GM21529 (cell line): ENCODE measurements around the gene C8G.

Source experiments
- ATAC-seq: cut with Tn5 transposase; IDR thresholded peaks from one replicate; pipeline ENCODE4 v1.9.1; 2021; ENCODE audit not compliant: unreplicated experiment

C8G gene

GRCh38 chr9:136952876-136953770, 8.1 kb downstream of the C8G start:
- no peak for ATAC-seq

GRCh38 chr9:136953771-136954269, 8.8 kb downstream of the C8G start:
- no peak for ATAC-seq

DNA sequence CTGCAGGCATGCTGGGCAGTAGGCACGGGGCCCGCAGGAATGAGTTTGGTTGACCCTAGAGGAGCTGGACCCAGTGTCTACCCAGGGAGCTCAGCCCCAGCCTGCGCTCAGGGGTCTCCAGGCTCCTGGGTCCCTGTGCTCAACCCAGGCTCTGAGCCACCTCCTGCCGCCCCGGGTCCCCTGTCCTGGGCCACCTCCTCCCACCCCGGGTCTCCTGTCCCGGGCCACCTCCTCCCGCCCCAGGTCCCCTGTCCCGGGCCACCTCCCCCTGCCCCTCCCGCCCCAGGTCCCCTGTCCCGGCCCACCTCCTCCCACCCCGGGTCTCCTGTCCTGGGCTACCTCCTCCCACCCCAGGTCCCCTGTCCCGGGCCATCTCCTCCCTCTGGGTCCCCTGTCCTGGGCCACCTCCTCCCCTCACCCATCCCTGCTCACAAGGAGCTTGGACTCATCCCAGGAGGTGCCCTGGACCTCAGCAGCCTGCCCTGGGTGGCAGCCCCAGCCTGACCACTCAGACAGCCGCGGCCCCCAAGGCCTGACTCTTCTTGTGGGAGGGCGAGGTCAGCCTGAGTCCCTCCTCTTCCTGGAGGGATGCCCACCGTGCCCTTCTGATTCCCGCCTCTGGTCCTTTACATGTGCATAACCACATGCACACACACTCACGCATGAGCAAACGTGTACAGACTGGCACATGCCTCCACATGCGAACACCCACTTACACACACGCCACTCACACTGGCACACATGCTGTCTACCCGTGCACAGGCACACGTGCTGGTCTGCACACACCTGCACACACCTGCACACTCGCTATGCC, 9.4 kb downstream of the C8G start:
- ATAC-seq = no peak

GRCh38 chr9:136955202-136955942, 10.3 kb downstream of the C8G start:
- no peak for ATAC-seq

DNA sequence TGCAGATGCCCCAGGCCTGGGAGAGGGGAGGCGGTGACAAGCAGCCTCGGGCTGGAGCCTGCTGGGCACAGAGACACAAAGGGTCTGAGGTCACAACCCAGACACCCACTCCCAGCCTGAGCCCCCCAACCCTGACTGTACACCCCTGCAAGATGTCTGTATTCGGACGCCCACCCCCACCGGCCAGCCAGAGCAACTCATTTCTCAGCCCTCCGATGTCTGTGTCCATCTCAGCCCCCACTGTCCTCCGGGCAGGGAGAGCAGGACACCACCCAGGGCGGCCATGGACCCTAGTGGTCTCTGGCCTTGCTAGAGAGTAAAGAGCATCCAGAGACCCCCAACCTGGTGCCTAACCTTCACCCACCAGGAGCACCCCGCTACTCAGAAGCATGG, 10.9 kb downstream of the C8G start:
- no peak for ATAC-seq

- ATAC-seq = no peak
These were observed 11.6 kb downstream of the C8G start for GRCh38 chr9:136956604-136957003.

DNA sequence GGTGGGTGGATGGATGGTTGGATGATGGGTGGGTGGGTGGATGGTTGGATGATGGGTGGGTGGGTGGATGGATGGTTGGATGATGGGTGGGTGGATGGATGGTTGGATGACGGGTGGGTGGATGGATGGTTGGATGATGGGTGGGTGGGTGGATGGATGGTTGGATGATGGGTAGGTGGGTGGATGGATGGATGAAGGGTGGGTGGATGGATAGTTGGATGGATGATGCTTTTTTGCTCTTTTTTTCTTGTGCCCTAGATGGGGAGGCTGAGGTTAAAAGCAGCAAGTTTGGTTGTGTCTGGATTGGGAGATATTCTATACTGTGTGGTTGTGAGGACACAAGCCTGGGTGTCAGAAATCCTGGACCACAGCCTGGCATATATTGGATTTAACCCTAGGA, 12.4 kb downstream of the C8G start:
- no peak for ATAC-seq

- no peak for ATAC-seq
These were observed 12.9 kb downstream of the C8G start for GRCh38 chr9:136957901-136958300.

- ATAC-seq = no peak
These were observed 13.4 kb downstream of the C8G start for GRCh38 chr9:136958473-136958872.

GRCh38 chr9:136958898-136959850, 14.1 kb downstream of the C8G start:
- no peak for ATAC-seq

DNA sequence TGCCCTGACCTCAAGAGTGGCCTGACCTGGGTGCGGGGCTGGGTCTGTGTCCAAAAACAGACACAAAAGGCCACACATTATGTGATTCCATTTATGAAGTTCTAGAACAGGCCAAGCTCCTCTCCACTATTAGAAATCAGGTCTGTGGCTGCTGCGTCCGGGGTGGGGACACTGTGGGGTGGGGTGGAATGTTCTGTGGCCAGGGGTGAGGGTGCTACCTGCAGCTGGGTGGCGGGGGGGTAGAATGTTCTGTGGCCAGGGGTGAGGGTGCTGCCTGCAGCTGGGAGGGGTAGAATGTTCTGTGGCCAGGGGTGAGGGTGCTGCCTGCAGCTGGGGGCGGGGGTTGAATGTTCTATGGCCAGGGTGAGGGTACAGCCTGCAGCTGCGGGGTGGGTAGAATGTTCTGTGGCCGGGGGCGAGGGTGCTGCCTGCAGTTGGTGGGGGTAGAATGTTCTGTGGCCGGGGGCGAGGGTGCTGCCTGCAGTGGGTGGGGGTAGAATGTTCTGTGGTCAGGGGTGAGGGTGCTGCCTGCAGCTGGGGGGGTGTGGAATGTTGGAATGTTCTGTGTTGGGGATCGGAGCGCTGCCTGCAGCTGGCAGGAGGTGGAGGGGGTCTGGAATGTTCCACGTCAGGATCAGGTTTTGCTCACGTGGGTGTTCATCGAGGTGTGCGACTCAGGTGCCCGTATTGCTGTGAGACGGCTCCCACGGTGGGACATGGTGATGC, 15.3 kb downstream of the C8G start:
- no peak for ATAC-seq

DNA sequence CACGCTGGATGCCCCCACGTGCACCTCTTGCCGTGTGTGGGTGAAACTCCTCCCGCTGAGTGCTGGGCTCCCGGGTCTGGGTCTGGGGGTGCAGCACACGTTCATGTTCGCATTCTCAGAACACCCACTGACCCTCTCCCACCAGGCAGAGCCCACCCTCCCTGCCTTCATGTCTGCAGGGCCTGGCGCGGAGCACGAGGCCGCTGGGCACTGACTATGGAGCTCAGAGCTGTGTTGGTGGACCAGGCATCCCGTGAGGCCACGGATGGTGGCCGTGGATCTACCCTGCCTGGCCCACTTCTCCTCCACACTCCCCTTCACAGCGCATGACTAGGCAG, 15.9 kb downstream of the C8G start:
- no peak for ATAC-seq

DNA sequence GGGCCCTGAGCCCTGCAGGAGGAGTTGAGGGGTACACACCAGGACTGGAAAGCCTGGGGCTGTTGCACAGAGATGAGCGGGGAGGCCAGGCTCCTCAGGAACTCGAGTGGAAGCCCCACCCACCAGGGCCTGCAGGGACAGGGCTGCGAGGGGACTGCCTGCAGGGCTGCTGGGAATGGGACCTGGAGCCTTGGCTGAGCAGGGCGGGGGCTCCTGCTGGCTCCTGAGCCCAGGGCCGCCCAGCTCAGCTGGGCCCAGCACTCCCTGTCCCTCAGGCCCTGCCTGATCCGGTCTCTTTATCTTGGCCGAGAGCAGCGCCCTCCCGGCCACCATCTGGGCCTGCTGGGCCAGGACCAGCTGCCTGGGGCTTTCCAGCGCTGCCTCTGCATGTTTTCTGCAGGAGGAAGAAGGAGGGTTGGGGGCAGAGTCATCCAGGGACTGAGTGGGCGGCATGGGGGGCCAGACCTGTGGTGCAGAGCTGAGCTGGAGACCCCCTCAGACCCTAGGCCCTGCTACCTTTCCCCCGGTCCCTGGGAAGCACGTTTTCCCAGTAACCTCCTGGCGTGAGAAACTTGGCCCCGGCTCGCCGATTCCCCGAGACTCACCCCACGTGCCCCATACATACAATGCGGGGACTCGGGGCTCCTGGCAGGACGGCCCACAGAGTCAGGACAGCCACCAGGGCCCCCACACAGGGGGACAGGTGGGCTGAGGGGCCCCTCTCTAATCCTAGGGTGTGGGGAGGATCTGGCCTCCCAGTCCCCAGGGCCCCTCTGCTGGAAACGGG, 16.4 kb downstream of the C8G start:
- ATAC-seq = no peak

DNA sequence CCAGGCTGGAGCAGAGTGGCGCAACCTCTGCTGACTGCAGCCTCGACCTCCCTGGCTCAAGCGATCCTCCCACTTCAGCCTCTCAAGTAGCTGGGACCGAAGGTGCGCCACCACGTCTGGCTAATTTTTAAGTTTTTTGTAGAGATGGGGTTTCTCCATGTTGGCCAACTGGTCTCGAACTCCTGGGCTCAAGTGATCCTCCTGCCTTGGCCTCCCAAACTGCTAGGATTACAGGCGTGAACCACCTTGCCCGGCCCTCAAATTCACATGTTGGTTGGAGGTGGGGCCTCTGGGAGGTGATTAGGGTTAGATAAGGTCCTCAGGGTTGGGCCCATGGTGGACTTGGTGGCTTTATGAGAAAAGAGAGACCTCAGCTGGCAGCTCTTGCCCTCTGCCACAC, 17.1 kb downstream of the C8G start:
- ATAC-seq = no peak

DNA sequence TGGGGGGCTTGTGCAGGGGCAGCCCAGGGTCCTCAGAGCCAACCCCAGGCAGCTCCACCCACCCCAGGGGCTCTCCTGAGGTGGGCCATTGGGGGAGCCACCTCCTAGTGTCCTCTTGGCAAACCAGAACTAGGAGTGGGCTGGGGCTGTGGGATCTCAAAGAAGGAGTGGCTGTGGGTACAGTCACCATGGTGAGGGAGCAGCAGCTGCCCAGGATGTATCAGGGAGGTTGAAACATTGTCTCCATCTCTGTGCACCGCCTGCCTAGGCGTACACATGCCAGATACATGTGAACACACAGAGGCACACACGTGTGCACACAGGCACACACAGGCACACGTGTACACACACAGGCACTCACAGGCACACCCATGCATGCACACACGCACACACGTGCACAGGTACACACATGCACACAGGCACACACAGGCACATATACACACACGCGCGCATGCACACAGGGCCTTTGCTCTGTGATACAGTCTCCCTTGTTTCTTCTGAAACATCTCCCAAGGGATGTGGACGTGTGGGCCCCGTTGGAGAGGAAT, 17.7 kb downstream of the C8G start:
- no peak for ATAC-seq

- ATAC-seq = no peak
These were observed 18.3 kb downstream of the C8G start for GRCh38 chr9:136963341-136963740.

GRCh38 chr9:136963751-136964150, 18.7 kb downstream of the C8G start:
- no peak for ATAC-seq

DNA sequence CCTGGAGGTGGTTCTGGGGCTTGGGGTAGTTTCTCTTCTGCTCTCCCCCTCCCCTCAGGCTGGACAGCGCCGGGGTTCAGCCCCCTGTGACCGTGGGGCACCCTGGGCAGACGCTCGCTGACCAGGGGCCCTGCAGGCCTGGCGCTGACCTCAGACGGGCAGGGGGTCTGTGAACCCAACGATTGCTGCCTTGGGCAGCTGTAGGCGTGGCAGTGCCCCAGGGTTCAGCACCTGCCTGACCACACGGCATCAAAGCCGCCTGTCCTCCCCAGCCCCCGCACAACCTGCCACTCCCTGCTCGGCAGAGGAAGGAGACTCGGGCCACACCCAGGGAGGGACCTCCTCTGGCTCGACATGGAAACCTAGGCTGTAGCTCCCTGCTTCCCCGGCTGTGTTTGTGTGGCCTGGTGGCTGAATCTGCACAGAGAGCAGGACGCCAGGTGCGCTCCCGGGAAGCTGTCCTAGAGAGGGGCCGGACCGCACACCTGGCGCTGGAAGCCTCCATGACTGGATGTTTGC, 19.2 kb downstream of the C8G start:
- no peak for ATAC-seq
